NCI-H187 (cell line): ENCODE data around the gene HSFX4.
"Not testable (repeated sequence)": the region's sequence is repeated elsewhere in the genome, so short reads cannot be mapped to it uniquely, and the experiment has no call there.

Experiments used
- DNase-seq, 2 experiments: peaks; one replicate each; lab custom pipeline; 2025; lab: John Stamatoyannopoulos, UW

Gene HSFX4

DNA sequence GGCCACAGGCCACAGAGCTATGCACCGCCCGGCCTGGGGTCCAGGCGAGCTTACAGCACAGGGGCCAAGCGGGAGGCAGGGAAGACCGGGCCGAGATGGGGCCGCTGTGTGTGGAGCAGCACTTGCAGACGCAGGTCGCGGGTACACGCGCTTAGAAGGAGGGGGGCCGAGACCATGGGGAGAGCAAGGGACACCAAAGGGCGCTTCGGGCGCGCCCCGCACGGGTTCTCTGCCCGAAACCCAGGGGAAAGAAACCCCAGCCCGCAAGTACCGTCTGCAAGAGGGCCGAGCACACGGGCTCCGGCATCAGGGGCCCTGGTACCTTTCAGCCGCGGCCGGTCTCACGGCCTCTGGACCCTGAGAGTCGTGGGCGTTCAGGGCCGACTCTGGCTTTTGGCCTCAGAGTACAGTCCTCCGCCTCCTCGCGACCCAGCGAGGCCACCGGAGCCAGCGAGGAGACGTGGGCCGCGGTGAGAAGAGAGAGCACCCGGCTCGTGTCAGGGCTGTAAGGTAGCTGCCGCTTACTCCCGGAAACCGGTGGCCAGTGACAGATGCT, 8.6 kb downstream of the HSFX4 start:
- no peak for DNase-seq

DNA sequence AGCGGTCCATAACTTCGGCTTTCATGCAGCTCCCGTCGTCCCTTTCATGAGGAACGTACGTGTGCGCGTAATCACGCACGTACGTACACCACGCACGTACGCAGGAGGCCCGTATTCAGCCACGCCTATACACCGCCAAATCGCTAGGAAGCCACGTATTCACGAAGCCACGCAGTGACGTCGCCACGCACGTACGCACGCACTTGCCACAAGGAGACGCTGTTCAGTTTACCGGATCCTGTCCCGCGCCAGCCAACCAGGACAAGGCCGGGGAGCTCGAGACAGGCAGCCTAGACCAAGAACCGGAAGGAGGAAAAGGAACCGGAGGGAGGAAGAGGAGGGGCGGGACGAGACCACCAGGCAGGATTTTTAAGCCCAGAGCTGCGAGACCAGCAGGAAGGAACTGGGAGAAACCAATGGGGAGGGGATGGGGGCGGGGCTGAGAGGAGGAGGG, 9.1 kb downstream of the HSFX4 start, which contains the start of gene EOLA2:
EOLA2 (minus strand) TSS at position 65 of the 454 bp plus-strand sequence. CDS start 4,617 bp downstream, outside the sequence.
- peak; percentile 96 to 98 for DNase-seq

DNA sequence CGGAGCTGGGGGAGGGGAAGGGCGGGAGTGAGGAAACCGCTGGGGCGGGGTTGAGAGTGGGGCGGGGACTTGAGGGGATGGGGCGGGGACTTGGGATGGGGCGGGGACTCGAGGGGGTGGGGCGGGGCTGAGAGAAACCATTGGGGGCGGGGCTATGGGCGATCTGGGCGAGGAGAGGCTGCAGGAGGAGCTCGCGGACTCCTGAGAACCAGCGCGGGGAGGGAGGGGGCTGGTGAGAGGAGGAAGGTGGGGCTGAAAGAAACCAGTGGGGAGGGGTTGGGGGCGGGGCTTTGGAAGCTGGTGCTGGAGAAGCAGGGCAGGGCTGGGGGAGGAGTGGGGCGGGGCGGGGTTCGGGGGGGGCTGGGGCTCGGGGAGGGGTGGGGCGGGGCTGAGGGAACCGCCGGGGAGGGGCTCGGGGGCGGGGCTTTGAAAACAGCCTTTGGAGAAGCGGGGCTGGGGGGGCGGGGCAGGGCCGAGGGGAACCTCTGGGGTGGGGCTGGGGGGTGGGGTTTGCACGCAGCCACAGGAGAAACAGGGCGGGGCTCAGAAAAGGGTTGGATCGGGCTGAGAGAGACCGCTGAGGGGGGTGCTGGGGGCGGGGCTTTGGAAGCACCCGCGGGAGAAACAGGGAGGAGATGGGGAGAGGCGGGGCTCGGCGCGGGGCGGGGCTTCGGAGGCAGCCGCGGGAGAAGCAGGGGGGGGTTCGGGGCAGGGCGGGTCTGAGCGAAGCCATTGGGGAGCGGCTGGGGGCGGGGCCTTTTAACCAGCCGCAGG, 9.7 kb downstream of the HSFX4 start:
- DNase-seq = peak; percentile 92 to 99

DNA sequence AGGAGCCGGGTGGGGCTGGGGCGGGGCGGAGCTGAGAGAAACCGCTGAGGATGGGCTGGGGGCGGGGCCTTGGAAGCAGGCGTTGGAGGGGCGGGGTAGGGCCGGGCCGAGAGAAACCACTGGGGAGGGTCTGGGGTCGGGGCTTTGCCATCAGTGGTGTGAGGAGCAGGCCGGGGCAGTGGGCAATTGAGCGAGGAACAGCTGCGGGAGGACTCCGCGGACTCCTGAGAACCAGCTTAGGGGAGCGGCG, 10.2 kb downstream of the HSFX4 start:
- DNase-seq = no peak

DNA sequence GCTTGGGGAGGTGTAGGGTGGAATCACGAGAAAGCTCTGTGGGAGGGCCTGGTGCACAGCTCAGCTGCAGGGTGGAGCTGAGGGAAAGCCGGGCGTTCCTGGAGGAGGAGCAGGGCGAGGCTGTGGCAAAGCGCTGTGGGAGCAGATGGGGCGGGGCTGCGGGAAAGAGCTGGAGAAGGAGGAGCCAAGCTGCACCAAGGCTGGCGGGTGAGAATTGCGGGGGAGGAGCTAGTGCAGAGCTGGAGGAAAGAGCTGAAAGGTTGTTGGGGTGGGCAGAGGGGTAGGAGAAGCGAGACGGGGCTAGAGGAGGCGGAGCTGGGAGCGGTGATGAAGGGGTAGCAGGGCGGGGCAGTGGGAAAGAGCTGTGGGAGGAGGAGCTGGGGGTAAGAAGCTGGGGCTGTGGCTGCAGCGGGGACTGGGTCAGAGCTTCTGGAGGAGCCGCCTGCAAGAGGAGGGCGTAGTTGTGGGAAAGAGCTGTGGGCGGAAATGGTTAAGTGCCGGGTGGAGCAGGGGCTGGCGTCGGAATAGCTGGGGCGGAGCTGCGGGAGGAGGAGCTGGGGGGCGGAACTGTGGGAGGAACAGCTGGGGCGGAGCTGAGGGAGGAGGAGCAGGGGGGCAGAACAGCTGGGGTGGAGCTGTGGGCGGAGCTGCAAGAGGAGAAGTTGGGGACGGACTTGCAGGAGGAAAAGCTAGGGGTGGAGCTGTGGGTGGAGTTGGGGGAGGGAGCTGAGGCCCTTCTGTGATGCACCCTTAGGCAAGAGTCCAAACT, 10.7 kb downstream of the HSFX4 start:
- peak; percentile 97 to 98 for DNase-seq

DNA sequence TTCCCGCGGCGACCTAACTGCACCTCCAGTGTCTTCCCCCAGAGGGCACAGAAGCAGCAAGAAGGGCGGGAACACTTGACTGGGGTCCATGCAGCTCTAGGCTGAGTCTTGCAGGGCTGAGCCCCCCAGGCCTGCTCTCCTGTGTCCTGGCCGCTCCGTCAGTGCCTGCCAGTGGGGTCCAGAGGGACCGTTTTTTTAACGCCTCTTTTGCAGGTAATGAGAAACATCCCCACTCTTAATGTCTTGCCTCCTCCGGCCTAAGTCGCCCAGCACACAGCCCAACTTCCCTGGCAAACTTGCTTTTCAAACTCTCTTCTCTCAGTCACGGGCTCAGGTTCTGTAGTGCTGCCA, 11.3 kb downstream of the HSFX4 start:
- DNase-seq = not testable (repeated sequence)

DNA sequence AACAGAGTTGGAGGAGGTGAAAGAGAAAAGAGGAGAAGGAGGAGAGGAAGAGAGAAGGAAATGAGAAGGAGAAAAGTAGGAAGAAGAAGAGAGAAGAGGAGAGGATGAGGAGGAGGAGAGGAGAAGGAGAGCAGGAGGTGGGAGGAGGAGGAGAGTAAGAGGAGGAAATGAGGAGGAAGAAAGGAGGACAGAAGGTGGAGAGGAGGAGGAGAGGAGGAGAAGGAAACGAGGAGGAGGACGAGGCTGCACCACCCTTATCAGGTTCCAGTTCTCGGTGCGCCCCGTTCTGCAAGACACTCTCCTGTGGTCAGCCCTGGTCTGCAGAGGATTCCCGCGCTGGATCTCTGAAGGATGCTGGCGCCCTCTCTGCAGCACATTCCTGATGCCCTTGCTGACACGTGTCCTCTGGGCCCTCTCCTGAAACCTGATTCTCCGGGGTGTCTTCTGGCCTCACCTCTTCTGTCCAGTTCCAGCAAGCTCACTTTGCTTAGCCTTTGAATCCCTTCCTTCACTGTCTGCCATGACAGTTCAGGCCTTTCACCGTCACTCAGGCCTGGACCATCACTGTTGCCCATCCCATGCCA, 15.8 kb downstream of the HSFX4 start:
- not testable (repeated sequence) for DNase-seq

DNA sequence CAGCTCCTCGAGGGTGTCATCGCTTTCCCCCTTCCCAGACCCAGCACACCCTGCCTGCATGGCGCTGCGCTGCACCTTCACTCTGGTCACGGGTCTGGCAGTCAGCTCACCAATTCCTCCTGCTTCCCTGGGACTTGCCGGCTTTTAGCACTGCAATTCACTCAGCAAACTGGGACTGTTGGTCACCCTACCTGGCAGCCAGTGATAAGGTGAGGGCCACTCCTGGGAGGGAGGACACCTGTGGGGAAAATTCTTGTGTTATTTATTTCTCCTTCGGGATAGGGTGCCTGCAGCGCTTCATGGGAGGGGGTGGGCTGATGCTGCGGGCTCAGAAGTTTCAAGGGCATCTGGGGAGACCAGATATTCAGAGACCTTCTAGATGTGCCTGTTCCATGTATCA, 16.4 kb downstream of the HSFX4 start:
- not testable (repeated sequence) for DNase-seq

DNA sequence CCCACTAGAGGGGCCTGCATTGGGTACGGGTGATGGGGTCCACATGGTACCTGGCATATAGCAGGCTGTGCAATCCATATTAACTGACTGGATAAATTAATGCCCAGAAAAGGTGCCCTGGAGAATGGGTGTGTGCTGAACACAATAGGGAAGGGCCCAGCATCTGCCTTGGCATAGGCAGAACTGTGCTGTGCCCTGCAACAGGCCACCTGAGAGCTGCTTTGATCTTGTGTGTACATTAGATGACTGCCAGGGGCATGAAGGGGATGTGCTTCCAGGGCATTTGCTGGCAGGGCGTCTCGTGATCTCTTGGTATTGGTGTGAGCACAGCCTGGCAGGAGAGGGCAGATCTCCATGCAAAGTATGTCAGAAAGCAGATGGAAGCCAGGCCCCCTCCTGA, 17.6 kb downstream of the HSFX4 start:
- not testable (repeated sequence) for DNase-seq

DNA sequence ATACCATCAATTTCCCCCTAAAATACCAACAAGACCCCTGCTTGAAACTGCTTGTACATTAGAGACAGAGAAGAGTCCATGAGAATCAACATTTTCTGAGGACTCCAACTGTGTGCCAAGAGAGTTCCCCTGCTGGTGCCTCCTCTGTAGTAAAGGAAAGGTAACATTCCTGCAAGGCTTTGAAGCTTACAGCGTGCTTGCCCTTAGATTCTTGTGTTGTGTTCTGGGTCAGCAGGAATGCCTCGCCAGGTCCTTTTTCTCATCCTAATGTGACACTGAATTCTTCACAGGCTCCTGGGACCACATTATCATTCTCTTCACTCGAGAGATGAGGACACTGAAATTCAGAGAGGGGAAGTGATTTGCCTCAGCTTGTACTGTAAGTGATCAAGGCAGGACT, 18.6 kb downstream of the HSFX4 start:
- DNase-seq = no peak

DNA sequence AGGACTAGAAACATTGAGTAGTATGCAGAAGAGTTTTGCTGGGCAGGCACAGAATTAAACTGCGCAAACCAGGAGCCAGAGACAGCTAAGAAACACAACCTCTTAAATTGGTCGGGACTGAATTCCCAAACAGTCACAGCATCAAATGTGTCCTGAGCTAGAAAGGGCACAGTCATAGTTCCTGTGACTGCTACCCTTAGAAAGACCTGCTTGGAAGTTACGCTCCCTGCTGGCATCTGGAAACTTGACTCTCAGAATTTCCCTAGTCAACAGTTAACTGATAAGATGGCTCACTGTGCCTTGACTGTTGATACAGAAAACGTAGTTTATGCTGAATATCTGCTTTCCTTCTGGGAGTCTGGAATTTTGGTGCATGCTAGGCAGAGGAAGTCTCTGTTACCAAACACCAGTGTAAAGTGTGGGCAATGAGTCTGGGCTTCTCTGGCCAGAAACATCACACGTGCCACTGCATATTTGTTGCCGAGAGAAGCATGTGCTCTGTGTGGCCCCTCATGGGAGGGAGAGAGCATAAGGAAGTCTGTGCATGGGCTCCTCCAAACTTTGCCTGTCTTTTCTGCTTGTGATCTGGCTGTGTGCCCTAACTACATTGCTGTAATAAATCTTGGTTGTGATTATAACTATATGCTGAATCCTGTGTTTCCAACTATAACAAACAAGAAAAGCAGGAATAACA, 20.5 kb downstream of the HSFX4 start:
- no peak for DNase-seq

DNA sequence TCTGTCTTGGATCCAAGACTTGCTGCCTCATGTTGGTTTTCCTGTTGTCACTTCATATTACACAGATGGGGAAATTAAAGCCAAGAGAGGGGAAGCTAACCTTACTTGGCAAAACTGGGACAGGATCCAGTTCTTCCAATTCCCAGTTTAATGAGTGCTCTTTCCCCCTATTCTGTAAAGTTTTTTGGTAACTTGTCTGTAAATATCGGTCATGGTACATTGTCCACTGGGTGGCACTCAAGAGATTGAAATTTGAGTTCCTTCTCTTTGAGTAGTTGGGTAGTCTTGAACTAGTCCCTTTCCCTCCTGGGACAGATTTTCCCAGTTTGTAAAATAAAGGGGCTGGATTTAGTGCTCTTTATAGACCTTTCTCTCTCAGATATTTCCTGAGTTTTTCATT, 21.3 kb downstream of the HSFX4 start:
- no peak for DNase-seq

DNA sequence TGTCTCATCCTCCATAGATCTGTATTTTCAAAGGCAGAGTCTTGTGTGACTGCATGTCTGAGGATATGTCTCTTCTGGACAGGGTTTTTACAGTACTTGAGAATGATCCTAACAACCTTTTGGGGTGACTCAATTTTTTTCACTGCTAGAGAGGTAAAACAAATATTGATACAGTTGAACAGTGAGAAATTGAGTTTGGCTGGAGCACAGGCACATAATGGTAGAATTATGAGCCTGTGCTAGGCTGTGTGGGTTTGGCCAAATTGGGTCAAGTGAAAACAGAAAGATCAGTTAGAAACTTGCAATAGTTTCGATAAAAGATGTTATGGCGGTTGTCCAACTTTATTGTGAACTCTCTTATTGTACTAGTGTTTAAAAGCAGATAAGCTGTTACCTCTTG, 32.2 kb downstream of the HSFX4 start:
- no peak for DNase-seq

DNA sequence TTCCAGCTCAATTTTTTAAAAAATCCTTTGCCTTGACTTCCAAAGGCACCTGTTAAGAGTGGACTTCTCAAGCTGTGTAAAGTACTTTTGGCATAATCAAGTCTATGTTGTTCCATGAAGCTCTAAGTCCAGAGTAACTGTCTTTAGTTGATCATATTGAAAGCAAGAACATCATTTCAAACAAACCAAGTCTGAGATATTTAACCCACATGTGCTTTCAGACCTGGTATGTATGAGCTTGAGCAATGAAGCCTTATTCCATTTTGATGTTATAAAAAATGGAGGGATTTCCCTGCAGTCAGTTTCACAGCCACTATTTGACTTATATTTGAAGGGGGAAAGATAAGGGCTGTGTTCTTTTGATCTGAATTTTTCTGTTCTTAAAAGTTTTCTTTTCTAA, 32.6 kb downstream of the HSFX4 start:
- DNase-seq = no peak

DNA sequence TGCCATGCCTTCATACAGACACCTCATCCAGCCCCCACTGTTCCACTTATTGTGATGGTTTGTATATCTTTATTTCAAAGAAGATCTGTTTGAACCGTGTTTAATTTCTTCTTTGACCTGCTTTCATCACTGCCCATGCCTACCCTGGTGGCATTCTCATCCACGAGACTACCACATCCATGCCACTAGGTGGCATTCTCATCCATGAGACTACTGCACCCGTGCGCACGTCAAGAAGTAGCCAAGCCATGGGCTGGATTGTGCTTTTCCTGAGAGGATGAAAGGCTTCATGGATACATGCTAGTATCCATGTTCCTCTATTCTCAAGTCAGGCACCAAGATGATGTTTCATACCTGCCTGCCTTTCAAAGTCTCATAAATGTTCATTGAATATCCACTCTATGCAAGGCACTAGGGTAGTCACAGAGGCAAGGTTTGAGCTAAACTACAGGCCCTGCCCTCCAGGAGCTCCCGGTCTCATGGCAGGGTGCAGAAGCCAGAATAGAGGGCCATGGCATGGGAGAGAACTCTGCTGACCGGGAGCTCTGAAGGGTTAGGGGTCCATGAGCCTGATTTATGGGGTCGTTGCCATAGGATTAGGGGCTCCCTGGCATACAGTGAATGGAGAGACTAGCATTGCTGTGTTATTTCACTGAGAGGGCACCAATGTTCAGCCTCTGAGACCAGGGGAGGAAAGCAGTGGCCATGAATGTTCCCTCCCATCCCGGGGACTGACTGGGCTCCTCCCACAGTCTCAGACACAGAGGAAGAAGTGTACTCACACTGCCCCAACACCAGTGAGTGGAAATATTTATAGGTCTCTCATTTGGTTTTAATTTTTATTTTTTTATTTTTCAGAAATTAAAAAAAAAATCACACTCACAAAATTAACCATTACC, 33.7 kb downstream of the HSFX4 start:
- DNase-seq = peak; percentile 12 to 57

DNA sequence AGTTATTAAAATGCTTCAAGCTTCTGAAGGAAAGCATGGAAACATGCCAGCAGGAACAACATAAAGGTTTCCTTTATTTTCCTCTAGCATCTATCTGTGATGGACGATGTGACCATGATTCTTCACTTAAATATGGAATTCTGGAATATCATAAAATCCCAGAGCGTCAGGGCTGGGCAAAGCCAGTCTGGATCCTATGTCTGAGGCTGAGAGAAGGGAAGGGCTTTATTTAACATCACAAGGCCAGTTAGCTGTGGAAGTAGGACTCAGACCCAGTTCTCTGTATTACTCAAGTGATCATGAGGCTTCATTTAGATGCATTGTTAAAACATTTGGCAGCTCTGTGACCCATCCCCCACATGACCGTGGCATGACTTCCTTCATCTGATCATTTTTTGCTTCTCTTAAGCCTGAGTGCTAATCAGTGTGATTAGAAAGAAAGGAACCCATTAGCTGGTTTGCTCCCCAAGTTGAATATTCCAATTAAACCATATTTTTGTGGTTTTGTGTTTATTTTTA, 49.8 kb downstream of the HSFX4 start:
- DNase-seq = no peak
